Subcutaneous abdominal adipose tissue (tissue), 5 donors: Measurements from ENCODE around the gene DDX55.

Source experiments
- H3K27ac ChIP-seq: one replicate; pipeline ENCODE4 v1.7.0; 2013; ENCODE audit warnings: low read depth, mild to moderate bottlenecking, inconsistent platforms, low read length, moderate library complexity
- H3K27me3 ChIP-seq, 5 donors: one replicate each; pipeline ENCODE4 v1.7.0; 2013; ENCODE audit warnings: low read length in 5 of 5, inconsistent platforms in 1 of 5; ENCODE audit not compliant: control insufficient read depth in 5 of 5, insufficient read depth in 4 of 5
- H3K36me3 ChIP-seq, 5 donors: one replicate each; pipeline ENCODE4 v1.7.0; 2013; ENCODE audit warnings: low read length in 5 of 5; ENCODE audit not compliant: control insufficient read depth in 5 of 5, insufficient read depth in 5 of 5
- H3K4me1 ChIP-seq, 5 donors: one replicate each; pipeline ENCODE4 v1.7.0; 2013; ENCODE audit warnings: low read length in 5 of 5, mild to moderate bottlenecking in 3 of 5, moderate library complexity in 1 of 5; ENCODE audit not compliant: control insufficient read depth in 5 of 5, insufficient read depth in 5 of 5
- H3K4me3 ChIP-seq, 5 donors: one replicate each; pipeline ENCODE4 v1.7.0; 2013; ENCODE audit warnings: low read length in 5 of 5, low read depth in 1 of 5
- H3K9ac ChIP-seq, 5 donors: one replicate each; pipeline ENCODE4 v1.7.0; 2013; ENCODE audit warnings: low read length in 5 of 5, mild to moderate bottlenecking in 4 of 5, moderate library complexity in 3 of 5
- H3K9me3 ChIP-seq, 5 donors: one replicate each; pipeline ENCODE4 v1.7.0; 2013; ENCODE audit warnings: low read length in 5 of 5; ENCODE audit not compliant: control insufficient read depth in 5 of 5
- donor health status: healthy.
- donor health status: healthy.
- donor health status: healthy.
- donor health status: healthy.
- donor health status: healthy.

The DDX55 gene

DNA sequence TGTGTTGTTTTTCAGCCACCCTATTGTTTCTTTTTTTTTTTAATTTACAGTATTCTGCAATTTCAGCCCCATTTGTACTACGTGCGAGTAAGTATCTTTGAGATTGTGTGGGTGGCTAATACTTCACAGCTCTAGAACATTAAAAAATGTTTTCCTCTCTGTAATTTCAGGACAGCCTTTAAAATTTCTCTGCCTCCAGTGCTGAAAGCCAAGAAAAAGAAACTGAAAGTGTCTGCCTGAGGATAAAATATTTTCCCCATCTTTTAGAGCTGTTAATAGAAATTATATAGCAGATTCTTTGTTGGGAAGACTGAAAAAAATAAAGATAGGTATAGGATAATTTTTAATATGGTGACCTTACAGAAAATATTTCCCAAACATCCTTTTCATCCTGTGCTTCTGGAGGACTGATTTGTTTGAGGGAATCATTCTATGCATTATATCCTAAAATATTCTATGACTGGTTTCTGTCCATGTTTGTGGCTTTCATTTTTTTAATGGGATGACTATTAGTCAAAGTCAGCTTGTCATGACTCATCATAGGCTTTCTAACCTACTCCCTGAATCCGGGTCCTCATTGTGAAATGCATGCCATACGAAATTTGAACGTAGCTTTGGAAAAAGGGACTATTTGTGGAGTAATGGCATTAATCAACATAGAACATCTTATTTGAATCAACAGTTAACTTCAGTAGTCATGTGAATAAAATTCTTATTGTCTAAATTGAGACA, 58.3 kb downstream of the DDX55 start:
- Histone ChIP-seq H3K27me3 (no peaks in the 10 kb centered on the region), H3K4me1 (no peaks in the 10 kb centered on the region), H3K27ac (peak overlapping the region; percentile 30), H3K4me3 (no peak overlapping the region), H3K9ac (peak overlapping the region in 2 of 5 donors; percentile 5 to 42), H3K36me3 (peaks cover 16 to 41% (median 32%) of the 10 kb centered on the region in 5 donors), H3K9me3 (no peaks in the 10 kb centered on the region)

- H3K4me3 ChIP-seq: no peak overlapping the region
- H3K27me3 ChIP-seq: no peaks in the 10 kb centered on the region
- H3K9ac ChIP-seq: no peak overlapping the region
- H3K36me3 ChIP-seq: peaks cover 0 to 6% (median 3%) of the 10 kb centered on the region in 5 donors
- no peaks in the 10 kb centered on the region for H3K9me3 ChIP-seq
- peaks cover 5 to 15% (median 14%) of the 10 kb centered on the region in 5 donors for H3K4me1 ChIP-seq
- H3K27ac ChIP-seq: no peak overlapping the region
Measured at GRCh38 chr12:123667771-123668170, 65.9 kb downstream of the DDX55 start.
